ENCODE measurements around the gene SRRD.

The SRRD gene

GRCh38 chr22:26540119-26540518, 56.4 kb downstream of the SRRD start:
- in situ Hi-C loops (cut with HindIII; ENCODE audit: low sequenced_read_pairs), result no loop called here

- in situ Hi-C loops (cut with HindIII; ENCODE audit: low sequenced_read_pairs), result no loop called here
Measured at GRCh38 chr22:26541167-26541819, 57.6 kb downstream of the SRRD start.

DNA sequence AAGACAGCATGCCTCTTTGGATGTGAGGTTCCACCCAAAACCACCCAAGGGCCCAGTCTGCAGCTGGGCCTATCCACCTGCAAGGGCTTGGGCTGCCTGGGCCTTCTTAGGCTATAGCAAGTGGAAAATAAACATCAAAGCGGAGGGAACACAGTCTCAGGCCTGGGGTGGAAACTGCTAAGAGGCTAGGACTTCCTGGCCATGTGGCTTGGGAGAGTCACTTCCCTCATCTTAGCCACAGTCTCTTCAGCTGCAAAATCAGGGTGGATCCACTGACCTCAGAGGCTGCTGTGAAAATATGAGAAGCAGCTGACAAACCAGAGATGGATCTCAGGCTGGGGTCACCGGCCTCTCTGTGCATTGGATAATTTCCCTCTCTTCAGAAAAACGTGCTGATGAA, 59.2 kb downstream of the SRRD start:
- in situ Hi-C loops (cut with HindIII; ENCODE audit: low sequenced_read_pairs), result no loop called here

Data from endothelial cell of hepatic sinusoid (primary cell).